ENCODE data around the gene SLC28A1. TPM values are rescaled to one million over a fixed set of nuclear protein-coding genes. Genes with fewer than 3 reads are reported as not detected.

The SLC28A1 gene
- total and polyA plus RNA-seq, 2 of the 4 experiments (the other 2 are of a cell fraction), result not detected

- BruUV-seq (replicated peaks), result no TSS peak
- intact Hi-C loops (cut with micrococcal nuclease), result no loop called here
Observed at GRCh38 chr15:84919106-84919667, 34.7 kb downstream of the SLC28A1 start.

More at GRCh38 chr15:84919106-84919667, 34.7 kb downstream of the SLC28A1 start:
- H2AK5ac ChIP-seq (ENCODE audit: low read depth, low read length), result no peak overlapping the region
- H3K9me1 ChIP-seq (ENCODE audit: insufficient read depth, low read length), result peaks cover 4% of the 10 kb centered on the region; the same call in 1 of the 2 replicates
- H4K5ac ChIP-seq (ENCODE audit: low read depth, low read length), result no peak overlapping the region
- H3K18ac ChIP-seq (ENCODE audit: low read depth, low read length), result no peak overlapping the region
- ChIA-PET POLR2A (ENCODE audit: unreplicated experiment) (no interaction called here), CTCF (no interaction called here)
- peaks cover 7% of the 10 kb centered on the region; the same call in 1 of the 2 replicates for H3K4me1 ChIP-seq (ENCODE audit: control insufficient read depth, insufficient read depth, low read length)
- no peaks in the 10 kb centered on the region for H3K79me1 ChIP-seq (ENCODE audit: low read depth in 1 of 2, low read length in 2 of 2)
- no peak overlapping the region for H2AK9ac ChIP-seq (replicated peaks; ENCODE audit: low read depth, low read length, poor library complexity)
- no peak overlapping the region for H4K8ac ChIP-seq (ENCODE audit: low read depth in 2 of 2, low read length in 2 of 2)
- no peaks in the 10 kb centered on the region for H4K20me1 ChIP-seq (ENCODE audit: insufficient read depth, low read length)
- no peaks in the 10 kb centered on the region for H3K36me3 ChIP-seq (ENCODE audit: control insufficient read depth, insufficient read depth, low read length)
- WGBS, 2 experiments (ENCODE audit: extremely low coverage in 2 of 2, insufficient read length in 1 of 2), result 89% methylated on average over 2 of the region's 2 CpGs; no CpG with 5 or more reads in 1 of the 2 experiments
- dilution Hi-C loops (cut with HindIII; ENCODE audit: low sequenced_read_pairs, unreplicated experiment) (no loop called here), in situ Hi-C loops (cut with MboI; ENCODE audit: low sequenced_read_pairs) (no loop called here)
- no peak overlapping the region for H4K91ac ChIP-seq (ENCODE audit: insufficient read depth, low read depth, low read length)
- H3K4me3 ChIP-seq (ENCODE audit: insufficient read depth, low read depth, low read length), result no peak overlapping the region
- DNase-seq, result no peak
- peak overlapping the region; percentile 40; the same call in 1 of the 3 replicates for H2BK15ac ChIP-seq (ENCODE audit: low read depth, low read length)
- TF ChIP-seq BHLHE40 (IDR thresholded peaks at IDR 0.05; ENCODE audit: low read depth, low read length), result no peak
- no peak for TF ChIP-seq MXI1 (IDR thresholded peaks at IDR 0.05; ENCODE audit: borderline replicate concordance, low read depth, low read length)
- TF ChIP-seq RCOR1 (IDR thresholded peaks at IDR 0.05; ENCODE audit: insufficient replicate concordance, low read length), result no peak
- no peak for TF ChIP-seq CHD1 (IDR thresholded peaks at IDR 0.05; ENCODE audit: low read depth, low read length)
- TF ChIP-seq FOS (IDR thresholded peaks at IDR 0.05; ENCODE audit: low read depth, low read length), result no peak
- TF ChIP-seq RFX5 (IDR thresholded peaks at IDR 0.05; ENCODE audit: low read depth, low read length), result no peak
- TF ChIP-seq CTCF (conservative IDR thresholded peaks at IDR 0.05; ENCODE audit: low read depth, low read length), result no peak
- TF ChIP-seq MAFK (IDR thresholded peaks at IDR 0.05; ENCODE audit: low read depth, low read length), result no peak
- TF ChIP-seq, protein P1, sequence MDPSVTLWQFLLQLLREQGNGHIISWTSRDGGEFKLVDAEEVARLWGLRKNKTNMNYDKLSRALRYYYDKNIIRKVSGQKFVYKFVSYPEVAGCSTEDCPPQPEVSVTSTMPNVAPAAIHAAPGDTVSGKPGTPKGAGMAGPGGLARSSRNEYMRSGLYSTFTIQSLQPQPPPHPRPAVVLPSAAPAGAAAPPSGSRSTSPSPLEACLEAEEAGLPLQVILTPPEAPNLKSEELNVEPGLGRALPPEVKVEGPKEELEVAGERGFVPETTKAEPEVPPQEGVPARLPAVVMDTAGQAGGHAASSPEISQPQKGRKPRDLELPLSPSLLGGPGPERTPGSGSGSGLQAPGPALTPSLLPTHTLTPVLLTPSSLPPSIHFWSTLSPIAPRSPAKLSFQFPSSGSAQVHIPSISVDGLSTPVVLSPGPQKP (IDR thresholded peaks at IDR 0.05; ENCODE audit: borderline replicate concordance, low read depth, low read length), result no peak
- H2BK120ac ChIP-seq (ENCODE audit: low read depth, low read length), result no peak overlapping the region
- no peak overlapping the region for H3K14ac ChIP-seq (replicated peaks; ENCODE audit: low read depth, low read length)
- no peak overlapping the region for H3K4me2 ChIP-seq (ENCODE audit: low read depth, low read length)
- H3K4ac ChIP-seq (ENCODE audit: low read depth, low read length), result no peak overlapping the region
- no peak for ATAC-seq (ENCODE audit: low read depth)
- no peak overlapping the region for H2BK5ac ChIP-seq (ENCODE audit: low read depth, low read length, poor library complexity, severe bottlenecking)
- no peak overlapping the region for H3K56ac ChIP-seq (ENCODE audit: extremely low read depth, insufficient read depth, low read length)
- H3K23ac ChIP-seq (ENCODE audit: low read depth, low read length), result no peak overlapping the region
- no peak overlapping the region for H2AFZ ChIP-seq (replicated peaks; ENCODE audit: low read length, poor library complexity)
- H3K9me3 ChIP-seq (ENCODE audit: control insufficient read depth, insufficient read depth, low read length), result no peaks in the 10 kb centered on the region
- H2BK20ac ChIP-seq (ENCODE audit: low read depth, low read length), result no peak overlapping the region
- H3K27ac ChIP-seq (ENCODE audit: insufficient read depth, low read length), result no peak overlapping the region
- no peaks in the 10 kb centered on the region; the same call in 1 of the 2 replicates for H3K27me3 ChIP-seq (ENCODE audit: control insufficient read depth, insufficient read depth, low read length)
- no peak overlapping the region for H3K9ac ChIP-seq (ENCODE audit: low read depth, low read length)
